ENCODE measurements around the gene NTM.

DNA sequence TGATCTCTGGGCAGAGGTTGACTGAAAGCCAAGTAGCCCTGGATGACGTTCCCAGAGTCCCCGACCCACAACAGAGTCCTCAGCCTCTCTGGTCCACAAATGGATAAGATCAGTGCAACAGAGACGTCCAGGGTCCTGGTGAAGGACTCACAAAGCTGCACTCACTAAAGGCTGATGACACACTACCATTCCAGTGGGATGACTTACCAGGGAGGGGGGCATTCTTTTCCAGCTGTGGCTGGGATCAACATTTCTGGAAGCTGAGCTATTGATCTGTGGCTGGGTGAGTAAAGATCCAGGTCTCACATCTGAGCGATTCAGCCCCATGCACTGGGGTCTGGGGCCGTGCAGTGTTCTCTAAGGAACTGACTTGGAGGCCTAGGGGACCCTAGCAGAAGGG, 296.2 kb downstream of the NTM start:
- no peak for TF ChIP-seq FOXM1 (IDR thresholded peaks at IDR 0.05; ENCODE audit: borderline replicate concordance)
- TF ChIP-seq, protein P1, sequence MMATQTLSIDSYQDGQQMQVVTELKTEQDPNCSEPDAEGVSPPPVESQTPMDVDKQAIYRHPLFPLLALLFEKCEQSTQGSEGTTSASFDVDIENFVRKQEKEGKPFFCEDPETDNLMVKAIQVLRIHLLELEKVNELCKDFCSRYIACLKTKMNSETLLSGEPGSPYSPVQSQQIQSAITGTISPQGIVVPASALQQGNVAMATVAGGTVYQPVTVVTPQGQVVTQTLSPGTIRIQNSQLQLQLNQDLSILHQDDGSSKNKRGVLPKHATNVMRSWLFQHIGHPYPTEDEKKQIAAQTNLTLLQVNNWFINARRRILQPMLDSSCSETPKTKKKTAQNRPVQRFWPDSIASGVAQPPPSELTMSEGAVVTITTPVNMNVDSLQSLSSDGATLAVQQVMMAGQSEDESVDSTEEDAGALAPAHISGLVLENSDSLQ (IDR thresholded peaks at IDR 0.05), result no peak
- TF ChIP-seq LEF1 (IDR thresholded peaks at IDR 0.05; ENCODE audit: borderline replicate concordance), result no peak
- no peak for TF ChIP-seq SUZ12 (IDR thresholded peaks at IDR 0.05)
- no peak for TF ChIP-seq NFRKB (IDR thresholded peaks at IDR 0.05)
- TF ChIP-seq FOXA1 (IDR thresholded peaks at IDR 0.05), result no peak
